ENCODE results near the gene SH3RF3.

SH3RF3 gene

DNA sequence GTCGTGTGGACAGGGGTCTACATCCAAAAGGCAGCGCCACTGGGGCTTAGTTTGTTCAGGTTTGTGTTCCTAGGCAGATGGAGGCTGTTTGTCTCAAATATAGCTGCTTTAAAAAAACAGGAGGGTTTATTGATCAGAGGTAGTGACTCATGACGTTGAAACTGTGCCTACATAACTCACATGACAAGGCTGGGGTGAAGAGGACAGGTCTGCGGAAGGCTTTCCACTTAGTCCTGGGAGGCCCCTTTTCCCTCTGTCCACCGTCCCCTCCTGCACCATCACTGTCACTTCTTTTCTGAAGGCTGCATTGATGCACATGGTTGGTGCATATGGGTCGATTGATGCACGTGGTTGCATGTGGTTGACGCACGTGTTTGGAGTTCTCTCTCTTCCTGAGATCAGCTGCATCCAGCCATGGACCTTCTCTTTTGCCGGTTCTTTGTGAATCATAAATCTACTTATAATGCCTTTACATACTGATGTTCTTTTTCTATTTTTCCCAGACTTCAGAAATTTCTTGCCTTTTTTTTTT lies 10.9 kb downstream of the SH3RF3 start:
- DNase-seq = no peak

- no peak for DNase-seq
Observed at GRCh38 chr2:109141006-109141600, 12.1 kb downstream of the SH3RF3 start.

DNA sequence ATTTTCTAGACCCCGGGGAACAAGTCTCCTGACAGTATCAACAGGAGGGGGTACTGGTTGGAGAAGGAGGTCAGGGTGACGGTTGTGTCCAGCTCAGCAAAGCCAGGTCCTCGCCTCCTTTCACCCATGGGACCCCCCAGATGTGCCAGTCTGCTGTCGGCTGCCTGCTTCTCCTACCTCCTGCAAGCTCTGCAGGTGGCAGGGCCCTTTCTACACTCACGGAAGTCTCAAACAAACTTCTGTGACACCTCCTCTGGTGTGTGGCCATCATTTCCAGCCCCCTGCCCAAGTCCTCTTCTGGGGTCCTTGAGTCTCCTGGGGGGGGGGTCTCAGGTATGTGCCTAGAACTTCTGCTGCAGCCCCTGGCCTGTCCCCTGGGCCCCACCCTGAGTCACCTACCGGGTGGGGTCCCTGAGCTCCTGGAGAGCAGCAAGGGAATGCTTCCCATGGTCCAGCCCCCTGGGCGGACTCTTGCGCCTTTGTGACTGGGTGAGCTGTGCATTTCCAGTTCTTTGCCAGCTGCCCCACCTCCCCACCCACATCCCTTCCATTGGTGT lies 12.8 kb downstream of the SH3RF3 start:
- no peak for DNase-seq

DNA sequence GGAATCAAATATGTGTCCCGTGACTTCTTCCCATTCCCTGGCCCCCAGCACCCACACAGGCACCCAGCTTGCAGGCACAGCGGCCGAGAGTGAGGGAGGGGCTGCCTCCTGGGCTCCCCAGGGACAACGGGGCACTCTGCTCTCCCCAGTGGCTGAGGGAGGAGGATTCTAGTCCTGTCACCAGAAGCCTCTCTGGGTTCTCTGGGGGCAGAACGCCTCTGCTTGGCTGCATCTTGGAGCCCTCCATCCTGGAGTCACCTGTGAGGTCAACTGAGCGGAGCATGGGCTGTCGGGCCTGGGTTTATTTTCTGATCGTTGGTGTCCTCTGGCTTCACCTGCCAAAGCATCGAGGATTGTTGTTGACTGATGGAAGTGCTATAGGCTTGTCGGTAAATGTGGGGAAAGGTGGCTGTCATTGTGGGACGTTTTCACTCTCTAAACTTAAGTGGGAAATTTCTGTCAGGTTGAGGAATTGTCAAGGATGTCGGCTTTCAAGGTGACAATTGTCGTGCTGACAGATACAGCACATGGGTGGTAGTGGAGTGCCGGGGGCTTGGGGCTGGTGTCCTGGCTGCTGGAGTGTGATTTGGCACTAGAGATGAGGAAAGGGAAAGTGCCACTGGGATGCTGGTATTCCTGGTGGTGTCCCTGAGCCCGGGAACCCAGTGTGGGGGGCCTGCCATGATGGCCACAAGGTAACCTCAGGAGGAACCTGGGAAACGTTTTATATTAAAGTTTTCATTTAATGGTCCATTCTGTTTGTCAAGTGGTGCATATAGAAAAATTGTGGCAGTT lies 13.6 kb downstream of the SH3RF3 start:
- no peak for DNase-seq

- no peak for DNase-seq
Observed at GRCh38 chr2:109143214-109144187, 14.5 kb downstream of the SH3RF3 start.

- no peak for DNase-seq
Observed at GRCh38 chr2:109144271-109144670, 15.3 kb downstream of the SH3RF3 start.

DNA sequence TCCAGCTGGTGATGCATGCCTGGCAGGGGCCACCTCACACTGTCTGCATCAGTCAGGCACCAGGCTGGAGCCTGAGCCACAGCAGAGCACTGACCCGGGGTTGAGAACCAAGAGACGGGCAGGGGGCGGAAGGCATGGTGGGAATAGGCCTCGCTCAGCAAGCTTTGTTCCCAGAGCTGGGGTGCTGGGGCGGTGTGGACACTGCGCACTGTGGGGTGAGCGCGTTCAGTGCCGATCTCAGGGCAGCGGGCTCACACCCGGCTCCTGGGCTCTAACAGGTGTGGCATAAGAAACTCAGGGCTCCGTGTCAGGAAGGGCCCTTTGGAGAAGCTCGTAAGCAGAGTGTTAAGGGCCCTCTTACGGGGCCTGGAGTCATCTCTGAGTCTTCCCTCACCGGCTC lies 15.7 kb downstream of the SH3RF3 start:
- DNase-seq = no peak

DNA sequence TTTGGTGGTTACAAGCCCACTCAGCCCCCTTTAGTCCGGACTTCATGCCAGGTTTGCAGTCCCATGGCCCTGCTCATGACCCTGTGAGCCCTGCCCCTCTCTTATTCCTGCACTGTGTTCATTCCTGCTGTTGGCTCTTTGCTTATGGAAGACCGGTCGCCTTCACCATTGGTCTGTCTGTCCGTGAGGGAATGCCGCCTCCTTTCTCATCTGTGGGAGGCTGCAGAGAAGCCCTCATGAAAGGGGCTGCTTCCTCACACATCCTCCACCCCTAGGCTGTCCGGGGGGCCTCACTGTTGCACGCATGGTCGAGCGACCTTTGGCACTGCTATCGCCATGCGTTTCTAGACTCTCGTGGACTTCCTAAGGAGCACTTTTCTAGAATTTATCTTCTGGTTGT lies 16.3 kb downstream of the SH3RF3 start:
- DNase-seq = no peak

DNA sequence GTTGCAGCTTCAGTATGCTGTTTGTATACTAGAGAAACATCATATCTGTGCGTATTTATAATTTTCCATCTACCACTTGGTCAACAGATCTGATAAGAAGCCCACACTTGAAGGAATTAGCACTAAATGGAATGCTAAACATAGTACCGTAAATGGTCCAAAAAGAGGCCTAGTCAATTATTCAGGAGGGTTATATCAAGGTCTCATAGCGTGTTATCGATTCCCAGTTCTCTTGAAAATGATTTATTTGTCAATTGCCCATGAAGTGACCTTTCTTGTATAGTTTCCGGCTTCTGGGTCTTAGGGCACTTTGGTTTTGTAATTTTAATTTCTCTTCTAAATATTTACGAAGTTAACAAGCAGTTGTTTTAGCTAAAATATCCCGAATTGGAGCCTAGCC lies 18.4 kb downstream of the SH3RF3 start:
- DNase-seq = no peak

DNA sequence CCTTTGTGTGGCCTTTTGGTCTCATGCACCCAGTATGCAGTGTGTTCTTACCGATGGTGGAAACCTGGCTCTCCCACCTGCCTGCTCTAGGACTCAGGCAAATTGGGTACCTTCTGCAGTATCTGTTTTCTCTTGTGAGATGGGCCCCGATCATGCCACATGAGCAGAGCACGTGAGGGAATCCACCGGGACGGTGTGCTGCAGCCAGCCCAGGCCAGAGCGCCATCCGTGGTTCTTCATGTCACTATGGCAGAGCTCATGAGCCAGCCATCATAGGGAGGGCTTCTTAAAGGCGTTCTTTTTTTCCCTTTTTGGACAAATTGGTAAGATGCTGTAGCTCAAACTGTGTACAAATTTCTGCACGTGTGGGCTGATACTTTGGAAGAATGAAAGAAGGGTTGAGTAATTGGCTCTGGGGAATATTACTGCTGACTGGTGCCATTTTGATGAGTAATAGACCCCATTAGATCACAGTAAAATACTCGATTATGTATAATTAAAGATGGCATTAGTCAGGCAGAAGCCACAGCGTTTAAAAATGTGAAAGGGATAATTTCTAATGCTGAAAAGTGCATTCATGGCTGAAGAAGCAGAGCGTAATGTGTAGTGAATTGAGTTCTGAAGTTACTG lies 19.2 kb downstream of the SH3RF3 start:
- no peak for DNase-seq

GRCh38 chr2:109148991-109149645 lies 20.1 kb downstream of the SH3RF3 start:
- DNase-seq = no peak

GRCh38 chr2:109150559-109150958 lies 21.6 kb downstream of the SH3RF3 start:
- no peak for DNase-seq

DNA sequence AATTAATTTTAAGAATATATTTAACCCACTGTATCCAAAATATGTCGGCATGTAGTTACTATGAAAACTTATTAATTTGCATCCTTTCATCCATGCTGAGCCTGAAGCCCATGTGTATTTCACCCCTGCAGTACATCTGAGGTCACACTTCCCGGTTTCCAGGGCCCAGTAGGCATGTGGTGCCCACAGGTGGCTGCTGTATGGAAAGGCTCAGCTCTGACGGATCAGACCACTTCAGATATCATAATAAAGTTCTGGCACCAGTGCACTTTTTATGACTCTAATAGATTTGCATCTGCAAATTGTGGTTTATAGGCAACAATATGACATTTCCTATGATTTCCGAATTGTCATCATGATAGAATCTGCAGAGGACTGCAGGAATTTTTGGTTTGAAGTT lies 22.5 kb downstream of the SH3RF3 start:
- DNase-seq = no peak

GRCh38 chr2:109153005-109153784 lies 24.2 kb downstream of the SH3RF3 start:
- DNase-seq = no peak

- no peak for DNase-seq
Observed at GRCh38 chr2:109153807-109154206, 24.8 kb downstream of the SH3RF3 start.

DNA sequence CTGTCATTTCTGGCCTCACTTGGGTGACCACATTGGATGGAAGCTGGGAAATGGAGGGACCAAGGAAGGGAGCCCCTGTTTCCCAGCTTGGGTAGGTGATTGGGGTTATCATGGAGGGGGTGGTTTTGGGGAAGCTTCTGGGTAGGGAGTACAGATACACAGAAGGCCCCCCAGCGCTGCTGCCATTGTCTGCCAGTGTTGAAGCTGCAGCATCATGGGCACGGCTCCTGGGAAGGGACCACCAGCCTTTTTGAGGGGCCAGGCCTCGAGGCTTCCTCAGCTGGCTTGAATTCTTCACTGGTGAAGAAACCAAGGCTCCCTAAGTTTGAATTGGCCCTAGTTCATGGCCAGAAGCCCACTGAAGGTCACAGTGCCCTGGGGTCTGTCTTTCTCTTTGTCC lies 25.2 kb downstream of the SH3RF3 start:
- no peak for DNase-seq

- no peak for DNase-seq
Observed at GRCh38 chr2:109155553-109156451, 26.8 kb downstream of the SH3RF3 start.

GRCh38 chr2:109157563-109158105 lies 28.6 kb downstream of the SH3RF3 start:
- DNase-seq = no peak

DNA sequence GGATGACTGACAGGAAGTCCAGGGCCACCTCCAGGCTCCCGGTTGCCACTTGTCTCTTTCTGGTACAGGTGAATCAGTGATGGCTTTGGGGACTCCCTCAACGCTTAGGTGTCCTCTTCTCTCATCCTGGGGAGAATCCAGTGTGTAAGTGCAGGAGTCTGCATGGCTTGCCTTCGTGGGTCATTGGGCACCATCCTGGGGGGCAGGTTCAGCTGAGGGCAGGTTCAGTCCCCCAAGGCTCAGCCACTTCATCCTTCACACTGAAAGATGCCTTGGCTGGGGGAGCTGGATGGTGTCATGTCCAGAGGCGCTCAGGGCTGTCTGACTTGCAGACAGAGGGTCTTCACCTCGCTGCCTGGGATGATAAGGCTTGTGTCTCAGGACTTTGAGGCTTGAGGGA lies 29.2 kb downstream of the SH3RF3 start:
- DNase-seq = no peak

DNA sequence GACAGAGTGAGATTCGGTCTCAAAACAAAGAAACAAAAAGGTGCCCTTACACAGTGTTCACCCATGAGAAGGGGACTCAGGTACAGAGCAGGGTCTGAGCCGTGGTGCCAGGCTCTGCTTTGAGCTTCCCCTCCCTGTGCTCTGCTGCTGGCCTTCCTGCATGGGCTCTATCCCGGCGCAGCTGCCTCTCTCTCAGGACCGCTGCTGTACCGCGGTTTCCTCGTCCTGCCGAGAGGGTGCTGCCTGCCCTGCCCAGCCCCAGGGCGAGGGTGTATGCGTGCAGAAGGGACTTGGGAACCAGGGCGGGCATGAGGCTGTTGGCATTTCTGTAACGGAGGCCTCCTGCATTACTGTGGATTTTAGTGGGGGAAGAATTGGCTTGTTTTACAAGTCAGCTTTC lies 30.1 kb downstream of the SH3RF3 start:
- no peak for DNase-seq

Data from SW 1271 (cell line).